DMS 273 treated with DMSO at 0.1 percent for 48 hours (cell line): ENCODE data around the gene INSM1.
A peak's percentile ranks its signal among the peaks of the same experiment; 100 is the strongest.

Experiments
- DNase-seq: peaks from one replicate; lab custom pipeline; 2025; lab: John Stamatoyannopoulos, UW

The INSM1 gene

DNA sequence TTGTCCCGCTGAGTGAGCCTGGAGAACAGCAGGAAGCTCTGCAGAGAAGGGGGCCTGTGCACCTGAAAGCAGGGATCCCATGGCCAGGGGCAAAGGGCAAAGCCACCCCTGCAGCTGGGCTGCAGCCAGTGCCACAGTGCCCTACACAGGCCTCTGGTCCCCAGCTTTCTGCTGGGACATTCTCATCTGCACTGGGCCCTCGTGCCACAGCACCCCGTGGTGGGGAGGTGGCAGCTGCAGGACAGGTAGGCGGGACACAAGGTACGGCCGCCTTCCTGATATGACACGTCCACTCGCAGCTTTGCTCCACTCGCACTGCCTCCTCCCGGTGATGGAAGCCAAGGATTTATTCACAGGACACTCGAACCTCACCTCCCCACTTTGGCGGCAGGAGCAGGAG, 27.2 kb downstream of the INSM1 start:
- no peak for DNase-seq

- DNase-seq, result no peak
These were observed 28.1 kb downstream of the INSM1 start for GRCh38 chr20:20395903-20396568.

DNA sequence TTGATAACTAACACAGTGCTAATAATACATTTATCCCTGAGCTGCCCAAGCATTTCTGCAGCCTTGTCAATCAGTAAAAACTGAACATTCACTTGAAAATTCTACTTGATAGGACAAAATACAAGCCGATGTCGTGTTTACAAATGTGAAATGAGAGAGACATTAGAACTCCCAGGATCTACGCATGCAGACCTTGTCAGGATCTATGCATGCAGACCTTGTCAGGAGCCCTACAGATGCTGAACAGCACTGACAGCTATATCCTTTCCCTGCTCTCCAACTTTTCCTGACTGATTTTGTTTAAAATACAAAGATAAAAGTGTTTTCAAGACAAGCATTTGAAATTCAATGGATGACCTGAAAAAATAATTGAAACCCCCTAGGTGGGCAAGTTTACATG, 28.9 kb downstream of the INSM1 start:
- no peak for DNase-seq

- DNase-seq, result no peak
These were observed 30.2 kb downstream of the INSM1 start for GRCh38 chr20:20398123-20398522.

- no peak for DNase-seq
These were observed 31.9 kb downstream of the INSM1 start for GRCh38 chr20:20399531-20400500.

DNA sequence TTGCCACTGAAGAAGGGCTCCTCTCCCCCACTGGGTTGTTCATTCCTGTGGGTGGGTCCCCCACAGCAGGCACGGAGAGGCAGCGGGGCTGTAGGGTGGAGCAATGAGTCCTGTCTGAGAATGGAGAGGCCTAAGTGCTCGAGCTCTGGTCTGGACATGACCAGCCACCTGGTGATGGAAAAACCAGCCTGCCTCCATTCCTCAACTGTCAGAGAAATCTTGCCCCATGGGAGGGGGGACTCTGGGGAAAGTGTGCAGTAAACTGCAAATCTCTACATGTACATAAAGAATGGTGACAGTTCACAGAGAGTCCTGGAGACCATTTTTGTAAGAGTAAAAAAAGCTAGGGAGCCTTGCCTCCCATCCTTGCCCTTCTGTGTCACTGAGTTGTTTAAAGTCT, 34.1 kb downstream of the INSM1 start:
- DNase-seq, result no peak

GRCh38 chr20:20404633-20405032, 36.7 kb downstream of the INSM1 start:
- DNase-seq, result no peak

GRCh38 chr20:20405623-20406022, 37.7 kb downstream of the INSM1 start:
- DNase-seq, result no peak

GRCh38 chr20:20406306-20406705, 38.4 kb downstream of the INSM1 start:
- peak; percentile 12 for DNase-seq

GRCh38 chr20:20407891-20408805, 40.2 kb downstream of the INSM1 start:
- DNase-seq, result peak; percentile 78

DNA sequence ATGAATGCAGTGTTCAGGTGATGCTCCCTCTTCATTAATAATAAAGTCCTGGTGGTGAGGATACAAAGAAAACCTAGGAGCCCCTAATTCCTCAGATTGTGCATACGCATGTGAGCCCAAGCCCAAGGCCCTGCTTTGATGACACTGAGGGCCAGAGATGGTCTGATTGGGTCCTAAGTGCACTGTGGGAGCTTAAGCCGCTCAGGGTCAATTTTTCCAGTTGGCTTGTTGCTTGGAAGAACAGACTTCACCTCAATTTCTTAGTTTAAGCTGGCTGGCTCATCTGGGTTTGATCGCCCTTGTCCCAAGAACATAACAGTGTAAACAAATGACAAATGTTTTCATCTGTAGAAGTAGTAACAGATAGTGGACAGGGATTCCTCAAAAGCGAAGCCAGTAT, 41.4 kb downstream of the INSM1 start:
- DNase-seq, result no peak

DNA sequence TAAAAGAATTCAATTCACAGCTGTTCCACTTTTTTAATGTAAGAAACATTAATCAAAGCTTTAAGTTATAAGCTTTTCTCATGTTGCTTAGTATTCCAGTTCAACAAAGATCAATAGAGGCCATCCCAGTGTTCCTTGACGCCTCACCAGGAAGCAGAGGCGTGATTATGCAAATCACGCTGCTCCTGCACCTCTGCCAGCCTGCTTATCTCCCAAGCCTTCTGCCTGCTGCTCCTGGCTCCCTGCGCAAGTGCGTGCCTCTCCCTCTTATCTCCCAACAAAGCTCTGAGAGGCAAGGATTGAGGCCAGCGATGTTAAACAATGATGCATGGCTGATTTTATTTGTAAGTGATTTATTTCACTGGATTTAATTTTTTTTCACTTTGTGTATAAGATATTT, 42.8 kb downstream of the INSM1 start:
- DNase-seq, result peak; percentile 85

DNA sequence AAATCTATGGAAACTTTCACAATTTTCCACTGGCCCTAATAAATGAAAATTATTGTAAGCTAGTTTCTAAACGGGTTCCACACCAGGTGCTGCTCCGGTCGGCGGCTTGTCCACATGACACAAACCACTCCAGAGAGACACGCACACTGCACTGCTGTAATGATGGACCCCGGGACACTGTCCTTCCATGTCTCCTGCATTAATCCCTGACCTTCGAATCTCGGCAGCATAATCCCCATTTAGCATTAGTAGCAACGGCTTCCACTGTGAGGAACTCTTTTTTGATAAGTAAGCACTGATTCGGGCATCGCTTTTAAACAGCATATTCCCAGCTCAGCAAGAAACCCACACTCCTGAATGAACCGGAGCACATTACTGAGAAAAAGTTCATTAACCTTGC, 43.5 kb downstream of the INSM1 start:
- DNase-seq, result no peak

DNA sequence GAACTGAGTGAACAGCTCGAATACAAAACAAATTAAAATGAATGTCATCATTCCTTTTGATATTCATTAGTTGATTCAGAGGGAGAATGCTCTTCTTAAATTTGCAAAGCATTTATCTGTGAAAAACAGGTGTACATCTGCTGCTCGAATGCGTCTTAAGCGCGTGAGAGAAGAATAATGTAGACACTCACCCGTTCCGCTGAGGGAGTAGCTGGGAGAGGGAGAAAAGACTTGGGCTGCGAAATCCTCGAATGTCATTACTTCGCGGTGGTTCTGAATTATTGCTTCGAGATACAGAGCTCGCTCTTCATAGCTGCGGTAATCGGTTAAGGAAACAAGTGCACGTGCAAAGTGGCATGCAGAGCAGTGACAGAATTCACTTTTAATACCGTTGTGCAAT, 43.9 kb downstream of the INSM1 start:
- DNase-seq, result no peak

GRCh38 chr20:20412750-20413149, 44.8 kb downstream of the INSM1 start:
- peak; percentile 63 for DNase-seq

DNA sequence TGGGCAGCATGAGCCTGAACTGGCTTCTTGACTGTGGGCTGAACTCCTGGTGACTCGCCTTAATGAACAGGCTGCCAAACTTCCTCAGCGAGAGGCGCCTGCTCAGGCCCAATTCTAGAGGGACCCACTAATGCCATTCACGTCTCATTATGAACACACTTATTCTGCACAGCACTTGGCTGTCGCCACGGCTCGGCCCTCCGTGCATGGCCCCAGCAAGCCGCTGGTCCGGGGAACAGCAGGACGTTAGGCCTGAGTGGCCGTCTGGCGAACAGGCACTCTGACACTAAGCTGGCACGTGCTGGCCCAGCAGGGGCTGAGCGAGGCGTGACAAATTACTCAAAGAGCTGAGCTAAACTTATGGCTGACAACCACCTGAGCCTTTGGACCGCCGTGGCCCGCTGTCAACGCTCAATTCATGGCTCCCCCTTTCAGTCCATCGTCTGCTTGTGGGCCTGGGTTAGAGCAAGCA, 45.9 kb downstream of the INSM1 start:
- peak; percentile 48 for DNase-seq

DNA sequence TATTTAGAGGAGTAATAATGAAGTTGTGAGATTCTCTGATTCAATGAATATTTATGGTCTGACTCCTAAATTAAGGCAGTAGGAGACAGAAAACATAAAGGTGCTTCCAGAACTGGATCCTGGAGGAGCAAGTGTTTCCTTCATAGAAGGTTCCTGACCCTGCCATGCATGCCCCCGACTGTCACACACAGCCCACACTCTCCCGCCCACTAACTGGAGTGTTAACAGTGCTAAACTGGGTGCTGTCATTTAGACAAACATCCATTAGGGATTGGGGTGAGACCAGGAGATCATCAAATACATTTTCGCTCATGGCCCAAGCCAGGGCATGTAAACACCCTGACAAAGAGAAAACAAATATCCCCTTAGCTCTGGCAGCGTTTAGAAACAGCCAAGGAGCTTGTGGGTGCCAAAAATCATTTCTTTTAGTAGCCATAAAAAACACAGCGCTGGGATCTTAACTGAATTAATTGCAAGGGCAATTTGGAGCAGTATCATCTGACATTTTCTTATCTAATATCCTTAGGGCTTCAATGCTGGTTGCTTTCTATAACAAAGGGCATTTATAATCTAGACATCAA, 46.8 kb downstream of the INSM1 start:
- DNase-seq, result no peak

DNA sequence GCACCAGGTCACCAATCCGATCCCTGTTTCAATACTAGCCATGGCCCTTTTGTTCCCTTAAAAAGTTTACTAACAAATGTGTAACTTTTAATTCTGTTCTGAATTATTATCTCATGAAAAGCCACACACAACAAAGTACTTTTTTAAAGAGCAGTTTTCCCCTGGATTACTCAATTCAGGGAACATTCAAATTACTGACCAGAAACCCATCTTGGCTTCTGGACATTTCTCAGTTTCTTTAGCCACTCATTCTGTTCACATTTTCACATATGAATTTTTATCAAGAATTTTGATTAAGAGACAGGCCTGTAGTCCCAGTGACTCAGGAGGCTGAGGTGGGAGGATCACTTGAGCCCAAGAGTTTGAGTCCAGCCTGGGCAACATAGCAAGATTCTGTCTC, 47.4 kb downstream of the INSM1 start:
- no peak for DNase-seq

DNA sequence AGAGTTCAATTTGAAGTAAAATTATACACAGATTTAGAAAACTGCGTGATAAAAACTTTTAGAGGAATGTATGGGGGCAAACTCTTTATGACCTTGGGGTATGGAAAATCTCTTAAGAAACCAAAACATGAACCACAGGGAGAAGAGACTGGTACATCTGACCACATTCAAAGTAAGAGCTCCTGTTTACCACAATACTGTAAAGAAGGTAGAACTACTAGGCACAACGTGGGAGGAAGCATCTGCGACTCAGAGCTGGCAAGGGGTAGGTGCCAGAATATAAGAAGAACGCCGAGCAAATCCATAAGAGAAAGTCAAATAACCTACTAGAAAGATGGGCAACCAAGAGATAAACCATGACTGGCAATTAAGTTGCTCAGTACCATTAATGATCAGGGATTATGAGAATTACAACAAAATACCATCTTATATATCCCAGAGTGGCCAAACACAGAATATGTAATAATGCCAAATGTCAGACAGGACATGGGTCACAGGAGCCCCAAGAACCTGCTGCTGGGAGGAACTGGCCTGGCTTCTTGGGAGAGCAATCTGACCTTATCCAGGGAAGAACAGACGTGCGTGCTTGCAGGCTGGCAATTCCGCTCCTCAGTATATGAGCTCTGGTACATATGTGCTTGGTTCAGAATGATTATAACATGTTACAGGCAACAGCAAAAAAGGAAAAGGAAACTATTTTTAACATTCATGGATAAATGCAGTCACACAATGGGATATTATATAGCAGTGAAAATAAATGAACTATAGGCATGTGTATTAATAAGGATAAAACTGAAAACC, 50.2 kb downstream of the INSM1 start:
- DNase-seq, result no peak
